ENCODE data around the gene ICAM4. TPM values are rescaled to one million over a fixed set of nuclear protein-coding genes. Genes with fewer than 3 reads are reported as not detected.

ICAM4 gene
- total and polyA plus RNA-seq, 2 of the 13 experiments (the other 11 are each of a cell fraction or from before 2014, with no cell fraction given), result 2.9 to 4.0 TPM

DNA sequence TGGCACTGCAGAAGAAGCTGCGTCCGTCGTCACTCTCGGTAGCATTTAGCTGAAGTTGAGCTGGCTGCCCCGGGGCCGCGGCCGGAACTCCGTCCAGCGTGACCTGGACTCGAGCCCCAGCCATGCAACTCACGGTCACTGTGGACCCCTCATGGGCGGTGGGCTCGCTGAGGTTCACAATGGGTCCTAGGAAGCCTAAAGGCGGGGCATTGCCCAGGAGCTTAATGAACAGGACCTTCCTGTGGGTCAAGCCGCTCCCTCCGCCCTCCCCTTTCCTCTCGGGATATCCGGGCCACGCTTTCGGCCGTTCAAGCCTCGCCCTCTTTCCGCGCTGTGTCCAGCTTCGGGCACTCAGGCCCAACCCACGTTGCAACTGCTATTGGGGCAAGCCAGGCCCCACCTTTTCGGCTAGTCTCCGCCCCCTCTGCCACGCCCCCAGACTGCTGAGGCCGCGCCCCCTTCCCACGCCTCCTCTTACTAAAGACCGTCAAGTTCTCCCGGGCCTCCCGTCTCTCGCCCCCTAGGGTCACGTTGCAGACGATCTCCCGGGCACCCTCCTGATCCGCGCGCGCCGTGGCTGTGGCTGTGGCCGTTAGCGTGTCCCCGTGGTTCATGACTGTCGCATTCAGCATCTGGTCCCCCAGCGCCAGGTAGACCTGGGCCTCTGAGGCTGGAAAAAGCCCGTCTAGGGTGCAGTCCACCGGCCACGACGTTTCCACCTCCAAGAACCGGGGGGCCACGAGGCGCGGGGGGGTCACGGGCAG, 48.0 kb downstream of the ICAM4 start (continued):
- TF ChIP-seq, protein P1, sequence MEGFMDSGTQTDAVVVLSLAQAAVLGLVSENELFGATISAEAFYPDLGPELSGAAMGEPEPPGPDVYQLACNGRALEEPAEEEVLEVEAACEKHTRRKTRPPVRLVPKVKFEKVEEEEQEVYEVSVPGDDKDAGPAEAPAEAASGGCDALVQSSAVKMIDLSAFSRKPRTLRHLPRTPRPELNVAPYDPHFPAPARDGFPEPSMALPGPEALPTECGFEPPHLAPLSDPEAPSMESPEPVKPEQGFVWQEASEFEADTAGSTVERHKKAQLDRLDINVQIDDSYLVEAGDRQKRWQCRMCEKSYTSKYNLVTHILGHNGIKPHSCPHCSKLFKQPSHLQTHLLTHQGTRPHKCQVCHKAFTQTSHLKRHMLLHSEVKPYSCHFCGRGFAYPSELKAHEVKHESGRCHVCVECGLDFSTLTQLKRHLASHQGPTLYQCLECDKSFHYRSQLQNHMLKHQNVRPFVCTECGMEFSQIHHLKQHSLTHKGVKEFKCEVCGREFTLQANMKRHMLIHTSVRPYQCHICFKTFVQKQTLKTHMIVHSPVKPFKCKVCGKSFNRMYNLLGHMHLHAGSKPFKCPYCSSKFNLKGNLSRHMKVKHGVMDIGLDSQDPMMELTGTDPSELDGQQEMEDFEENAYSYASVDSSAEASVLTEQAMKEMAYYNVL (CRISPR knock-in tag; IDR thresholded peaks at IDR 0.05; ENCODE audit: borderline replicate concordance), result 0 out of 2 replicates have a peak, but pooled peaks have one; percentile 47
- no peak for TF ChIP-seq NRL (CRISPR knock-in tag; IDR thresholded peaks at IDR 0.05; ENCODE audit: borderline replicate concordance)
- TF ChIP-seq ZFP36L2 (CRISPR knock-in tag; IDR thresholded peaks at IDR 0.05), result no peak
- TF ChIP-seq, protein P2, sequence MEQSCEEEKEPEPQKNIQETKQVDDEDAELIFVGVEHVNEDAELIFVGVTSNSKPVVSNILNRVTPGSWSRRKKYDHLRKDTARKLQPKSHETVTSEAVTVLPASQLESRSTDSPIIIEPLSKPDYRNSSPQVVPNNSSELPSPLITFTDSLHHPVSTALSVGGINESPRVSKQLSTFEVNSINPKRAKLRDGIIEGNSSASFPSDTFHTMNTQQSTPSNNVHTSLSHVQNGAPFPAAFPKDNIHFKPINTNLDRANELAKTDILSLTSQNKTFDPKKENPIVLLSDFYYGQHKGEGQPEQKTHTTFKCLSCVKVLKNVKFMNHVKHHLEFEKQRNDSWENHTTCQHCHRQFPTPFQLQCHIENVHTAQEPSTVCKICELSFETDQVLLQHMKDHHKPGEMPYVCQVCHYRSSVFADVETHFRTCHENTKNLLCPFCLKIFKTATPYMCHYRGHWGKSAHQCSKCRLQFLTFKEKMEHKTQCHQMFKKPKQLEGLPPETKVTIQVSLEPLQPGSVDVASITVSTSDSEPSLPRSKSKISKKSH (CRISPR knock-in tag; IDR thresholded peaks at IDR 0.05; ENCODE audit: borderline replicate concordance), result no peak
- TF ChIP-seq GZF1 (CRISPR knock-in tag; IDR thresholded peaks at IDR 0.05), result no peak
- TF ChIP-seq NFYC (CRISPR knock-in tag; IDR thresholded peaks at IDR 0.05), result peak; percentile 28; the same call in 1 of the 2 replicates
- peak; percentile 79 for TF ChIP-seq ZNF564 (CRISPR knock-in tag; IDR thresholded peaks at IDR 0.05)
- 0 out of 2 replicates have a peak, but pooled peaks have one; percentile 57 for TF ChIP-seq ZNF138 (CRISPR knock-in tag; IDR thresholded peaks at IDR 0.05; ENCODE audit: low read depth)
- TF ChIP-seq, protein P3, sequence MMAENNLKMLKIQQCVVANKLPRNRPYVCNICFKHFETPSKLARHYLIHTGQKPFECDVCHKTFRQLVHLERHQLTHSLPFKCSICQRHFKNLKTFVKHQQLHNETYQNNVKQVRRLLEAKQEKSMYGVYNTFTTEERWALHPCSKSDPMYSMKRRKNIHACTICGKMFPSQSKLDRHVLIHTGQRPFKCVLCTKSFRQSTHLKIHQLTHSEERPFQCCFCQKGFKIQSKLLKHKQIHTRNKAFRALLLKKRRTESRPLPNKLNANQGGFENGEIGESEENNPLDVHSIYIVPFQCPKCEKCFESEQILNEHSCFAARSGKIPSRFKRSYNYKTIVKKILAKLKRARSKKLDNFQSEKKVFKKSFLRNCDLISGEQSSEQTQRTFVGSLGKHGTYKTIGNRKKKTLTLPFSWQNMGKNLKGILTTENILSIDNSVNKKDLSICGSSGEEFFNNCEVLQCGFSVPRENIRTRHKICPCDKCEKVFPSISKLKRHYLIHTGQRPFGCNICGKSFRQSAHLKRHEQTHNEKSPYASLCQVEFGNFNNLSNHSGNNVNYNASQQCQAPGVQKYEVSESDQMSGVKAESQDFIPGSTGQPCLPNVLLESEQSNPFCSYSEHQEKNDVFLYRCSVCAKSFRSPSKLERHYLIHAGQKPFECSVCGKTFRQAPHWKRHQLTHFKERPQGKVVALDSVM (CRISPR knock-in tag; IDR thresholded peaks at IDR 0.05), result peak; percentile 20; the same call in 1 of the 2 replicates
- TF ChIP-seq ZNF839 (CRISPR knock-in tag; IDR thresholded peaks at IDR 0.05; ENCODE audit: borderline replicate concordance), result no peak
- TF ChIP-seq CENPX (CRISPR knock-in tag; IDR thresholded peaks at IDR 0.05), result no peak
- TF ChIP-seq, protein P4, sequence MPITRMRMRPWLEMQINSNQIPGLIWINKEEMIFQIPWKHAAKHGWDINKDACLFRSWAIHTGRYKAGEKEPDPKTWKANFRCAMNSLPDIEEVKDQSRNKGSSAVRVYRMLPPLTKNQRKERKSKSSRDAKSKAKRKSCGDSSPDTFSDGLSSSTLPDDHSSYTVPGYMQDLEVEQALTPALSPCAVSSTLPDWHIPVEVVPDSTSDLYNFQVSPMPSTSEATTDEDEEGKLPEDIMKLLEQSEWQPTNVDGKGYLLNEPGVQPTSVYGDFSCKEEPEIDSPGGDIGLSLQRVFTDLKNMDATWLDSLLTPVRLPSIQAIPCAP (CRISPR knock-in tag; IDR thresholded peaks at IDR 0.05; ENCODE audit: low read depth), result no peak
- no peak for TF ChIP-seq ZNF10 (CRISPR knock-in tag; IDR thresholded peaks at IDR 0.05; ENCODE audit: borderline replicate concordance, low read depth)
- TF ChIP-seq, protein P5, sequence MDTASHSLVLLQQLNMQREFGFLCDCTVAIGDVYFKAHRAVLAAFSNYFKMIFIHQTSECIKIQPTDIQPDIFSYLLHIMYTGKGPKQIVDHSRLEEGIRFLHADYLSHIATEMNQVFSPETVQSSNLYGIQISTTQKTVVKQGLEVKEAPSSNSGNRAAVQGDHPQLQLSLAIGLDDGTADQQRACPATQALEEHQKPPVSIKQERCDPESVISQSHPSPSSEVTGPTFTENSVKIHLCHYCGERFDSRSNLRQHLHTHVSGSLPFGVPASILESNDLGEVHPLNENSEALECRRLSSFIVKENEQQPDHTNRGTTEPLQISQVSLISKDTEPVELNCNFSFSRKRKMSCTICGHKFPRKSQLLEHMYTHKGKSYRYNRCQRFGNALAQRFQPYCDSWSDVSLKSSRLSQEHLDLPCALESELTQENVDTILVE (CRISPR knock-in tag; IDR thresholded peaks at IDR 0.05), result peak; percentile 31; the same call in 1 of the 2 replicates
- peak; percentile 61; the same call in 1 of the 2 replicates for TF ChIP-seq DMAP1 (CRISPR knock-in tag; IDR thresholded peaks at IDR 0.05)
- no peak for TF ChIP-seq MLLT10 (CRISPR knock-in tag; IDR thresholded peaks at IDR 0.05)
- no peak for TF ChIP-seq FOXK1 (CRISPR knock-in tag; IDR thresholded peaks at IDR 0.05; ENCODE audit: borderline replicate concordance, low read depth)
- no peak for TF ChIP-seq SRSF1 (optimal IDR thresholded peaks at IDR 0.05; ENCODE audit: low read depth, low read length)
- no peak for TF ChIP-seq IRX3 (CRISPR knock-in tag; IDR thresholded peaks at IDR 0.05; ENCODE audit: borderline replicate concordance, low read depth)
- no peak for TF ChIP-seq ZNF577 (CRISPR knock-in tag; IDR thresholded peaks at IDR 0.05; ENCODE audit: borderline replicate concordance, low read depth)
- TF ChIP-seq, protein P6, sequence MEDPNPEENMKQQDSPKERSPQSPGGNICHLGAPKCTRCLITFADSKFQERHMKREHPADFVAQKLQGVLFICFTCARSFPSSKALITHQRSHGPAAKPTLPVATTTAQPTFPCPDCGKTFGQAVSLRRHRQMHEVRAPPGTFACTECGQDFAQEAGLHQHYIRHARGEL (CRISPR knock-in tag; IDR thresholded peaks at IDR 0.05), result no peak
